ENCODE data around the gene ADM.
A peak's percentile ranks its signal among the peaks of the same experiment; 100 is the strongest.

The ADM gene

DNA sequence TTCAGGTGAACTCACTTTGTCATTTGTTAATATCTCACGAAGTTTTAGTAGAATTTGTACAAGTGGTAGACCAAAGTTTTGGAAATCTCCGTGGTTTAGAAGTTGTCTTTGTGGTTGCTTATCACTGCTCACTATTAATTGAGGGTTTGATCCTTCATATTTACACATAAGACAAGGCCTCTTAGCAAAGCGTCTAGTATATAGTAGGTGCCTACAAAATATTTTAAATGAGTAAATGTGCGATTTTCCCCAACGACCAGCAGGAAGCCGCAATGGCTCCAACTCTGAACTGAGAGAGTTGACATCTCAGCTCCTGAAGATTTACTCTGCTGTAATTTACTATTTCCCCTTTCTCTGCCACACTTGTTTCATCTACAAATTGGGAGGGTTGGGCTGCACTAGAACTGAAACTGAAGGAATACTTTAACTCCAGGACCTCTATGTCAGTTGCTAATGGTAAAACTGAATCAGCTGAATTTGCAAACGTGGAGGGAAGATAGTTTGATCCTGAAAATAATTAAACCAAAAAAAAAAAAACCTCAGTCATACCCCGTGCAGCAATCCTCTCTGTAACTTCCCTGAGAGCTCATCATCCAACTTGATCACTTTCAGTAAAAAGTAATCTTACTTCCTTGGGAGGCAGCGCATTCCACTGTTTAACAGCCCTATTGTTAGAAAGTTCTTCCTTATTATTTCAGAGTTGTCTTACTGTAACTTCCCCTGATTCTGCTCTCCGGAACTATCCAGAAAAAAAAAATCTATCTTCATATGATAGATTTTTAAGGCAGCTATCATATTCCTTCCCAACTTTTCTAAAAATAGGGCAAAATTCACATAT lies 9.6 kb upstream of the ADM start:
- Mint-ChIP-seq H3K4me1 (ENCODE audit: low read depth in 2 of 2) (peaks cover 31 to 39% of the 10 kb centered on the region in 2 donors), H3K36me3 (ENCODE audit: insufficient read depth) (peaks cover 12% of the 10 kb centered on the region), H3K4me3 (peak overlapping the region; percentile 77 to 79), H3K27me3 (peaks cover 22 to 23% of the 10 kb centered on the region in 2 donors), H3K9me3 (no peaks in the 10 kb centered on the region), H3K27ac (peak overlapping the region in 1 of 2 donors; percentile 81)
- DNase-seq (no peak), ATAC-seq (replicated peaks) (no peak)

DNA sequence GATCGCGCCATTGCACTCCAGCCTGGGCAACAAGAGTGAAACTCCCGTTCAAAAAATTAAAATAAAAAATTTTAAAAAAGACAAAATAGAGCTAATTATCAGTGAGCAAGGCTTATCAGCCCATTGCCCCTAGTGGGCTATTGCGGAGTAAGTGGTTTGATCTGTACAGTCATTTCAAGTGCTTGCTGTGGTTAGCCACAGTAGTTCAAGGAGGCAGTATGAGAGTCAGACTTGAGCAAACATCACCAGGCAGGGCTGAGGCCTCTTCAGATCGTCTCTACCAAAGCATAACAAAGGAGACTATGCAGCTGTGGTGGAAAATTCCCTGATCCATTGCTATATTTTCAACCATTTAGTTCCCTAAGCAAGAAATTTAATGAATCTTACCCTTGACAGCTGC lies 6.5 kb upstream of the ADM start:
- ATAC-seq (replicated peaks): peak; percentile 84
- H3K9me3 Mint-ChIP-seq: no peaks in the 10 kb centered on the region
- H3K27ac Mint-ChIP-seq: peak overlapping the region in 1 of 2 donors; percentile 15
- H3K27me3 Mint-ChIP-seq: peaks cover 22 to 23% of the 10 kb centered on the region in 2 donors
- peak in 2 of 3 experiments; percentile 48 to 59 for DNase-seq
- H3K4me1 Mint-ChIP-seq (ENCODE audit: low read depth in 2 of 2): peaks cover 23 to 29% of the 10 kb centered on the region in 2 donors
- peaks cover 12% of the 10 kb centered on the region for H3K36me3 Mint-ChIP-seq (ENCODE audit: insufficient read depth)
- H3K4me3 Mint-ChIP-seq: no peak overlapping the region

DNA sequence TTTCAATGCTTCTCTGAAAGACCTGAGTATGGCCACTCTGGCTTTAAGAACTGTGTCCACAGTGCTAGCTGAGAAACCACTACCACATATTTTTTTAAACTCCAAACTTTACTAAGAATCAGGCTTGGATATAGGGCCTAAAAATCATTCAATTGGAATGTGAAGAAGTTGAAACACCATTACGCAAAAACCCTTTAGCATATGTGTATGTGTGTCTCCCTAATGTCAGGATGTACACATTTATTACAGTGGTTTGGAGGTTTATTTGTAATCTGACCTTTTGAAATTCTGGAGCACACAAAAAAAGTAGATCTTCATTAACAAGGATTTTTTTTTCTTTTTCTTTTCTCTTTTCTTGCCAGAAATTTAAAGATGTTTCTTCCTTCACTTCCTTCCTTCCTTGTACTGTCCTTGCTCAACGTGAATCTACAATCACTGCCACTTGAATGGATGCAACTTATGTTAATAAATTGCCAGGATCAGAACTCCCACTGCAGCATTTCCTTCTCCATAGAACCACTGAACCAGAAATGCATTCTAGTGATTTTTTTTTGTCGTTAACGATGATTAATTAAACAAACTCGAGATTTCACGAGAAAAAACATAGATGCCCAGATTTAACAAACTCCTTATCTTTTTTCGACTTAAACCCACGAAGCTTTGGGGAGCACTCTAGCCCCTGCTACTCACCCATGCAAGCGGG lies 3.1 kb upstream of the ADM start:
- ATAC-seq (replicated peaks): no peak
- peak overlapping the region; percentile 89 to 97 for H3K4me3 Mint-ChIP-seq
- peak overlapping the region; percentile 83 to 96 for H3K27ac Mint-ChIP-seq

DNA sequence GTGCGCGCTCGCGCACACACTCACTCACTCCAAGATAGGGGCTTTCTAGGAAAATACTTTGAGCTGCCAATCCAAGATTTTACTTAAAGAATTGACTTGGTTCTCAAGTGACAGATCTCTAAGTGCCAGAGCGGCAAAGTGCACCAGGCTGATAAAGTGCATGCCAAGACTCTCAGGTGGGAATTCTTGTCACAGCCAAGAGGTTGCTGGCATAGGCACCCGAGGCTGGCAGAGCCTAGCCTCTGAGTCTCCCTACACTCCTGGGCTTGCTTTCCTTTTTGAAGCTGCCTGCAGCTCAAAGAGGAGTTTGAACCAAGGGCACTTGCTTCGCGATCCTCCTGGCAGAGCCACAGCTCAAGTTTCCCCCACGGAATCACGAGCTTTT lies 2.5 kb upstream of the ADM start:
- Mint-ChIP-seq H3K27ac (peak overlapping the region; percentile 83 to 96), H3K36me3 (ENCODE audit: insufficient read depth) (peaks cover 12% of the 10 kb centered on the region)
- DNase-seq: no peak

More for the DNA sequence above, 3.1 kb upstream of the ADM start:
- Mint-ChIP-seq H3K27me3 (peaks cover 13 to 17% of the 10 kb centered on the region in 2 donors), H3K4me1 (ENCODE audit: low read depth in 2 of 2) (peaks cover 37 to 45% of the 10 kb centered on the region in 2 donors), H3K36me3 (ENCODE audit: insufficient read depth) (peaks cover 12% of the 10 kb centered on the region), H3K9me3 (no peaks in the 10 kb centered on the region)
- no peak for DNase-seq

DNA sequence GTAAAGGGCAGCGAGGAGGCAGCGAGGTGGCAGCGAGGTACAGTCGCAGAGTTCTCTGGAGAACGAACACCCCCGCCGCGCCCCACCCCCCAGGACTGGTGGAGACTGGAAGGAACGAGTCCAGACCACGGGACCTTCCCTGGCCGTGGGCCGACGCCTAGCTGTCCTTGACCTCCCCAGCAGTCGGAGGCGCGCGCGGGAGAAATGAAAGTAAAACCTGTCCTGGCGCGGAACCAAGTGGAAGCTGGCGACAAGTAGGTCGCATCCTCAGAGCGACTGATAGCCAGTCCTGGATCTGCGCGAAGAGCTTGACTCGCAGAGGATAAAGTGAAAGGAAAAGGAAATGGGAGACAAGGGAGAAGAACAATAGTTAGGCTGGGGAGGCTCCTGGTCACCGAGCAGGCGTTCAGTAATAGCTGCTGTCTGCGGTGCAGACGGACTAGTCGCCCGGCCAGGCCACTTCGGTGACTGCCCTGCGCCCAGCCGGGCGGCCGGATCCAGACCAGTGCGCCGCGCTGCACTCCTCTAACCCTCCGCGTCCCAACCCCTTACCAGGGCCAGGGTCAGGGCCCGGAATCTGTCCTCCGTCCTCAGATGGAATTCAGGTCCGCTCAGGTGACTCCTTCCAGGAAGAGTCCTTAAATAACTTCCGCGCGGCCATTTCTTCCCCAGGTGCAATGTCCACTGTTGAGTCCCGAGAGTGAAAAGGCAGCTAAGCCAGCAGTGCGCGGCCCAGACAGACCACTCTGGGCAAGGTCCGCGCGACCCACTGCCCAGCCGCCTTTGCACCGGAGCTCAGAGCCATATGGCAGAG lies 1.9 kb upstream of the ADM start:
- peak; percentile 36 for ATAC-seq (replicated peaks)
- peaks cover 36 to 52% of the 10 kb centered on the region in 2 donors for H3K4me1 Mint-ChIP-seq (ENCODE audit: low read depth in 2 of 2)
- peak overlapping the region; percentile 83 to 96 for H3K27ac Mint-ChIP-seq
- H3K36me3 Mint-ChIP-seq (ENCODE audit: insufficient read depth): peaks cover 8% of the 10 kb centered on the region
- no peaks in the 10 kb centered on the region for H3K9me3 Mint-ChIP-seq
- peaks cover 16 to 23% of the 10 kb centered on the region in 2 donors for H3K27me3 Mint-ChIP-seq
- peak; percentile 68 to 72 (median 70) for DNase-seq
- peak overlapping the region; percentile 89 to 97 for H3K4me3 Mint-ChIP-seq

More for the DNA sequence above, 2.5 kb upstream of the ADM start:
- Mint-ChIP-seq H3K4me3 (peak overlapping the region; percentile 89 to 97), H3K4me1 (ENCODE audit: low read depth in 2 of 2) (peaks cover 39 to 50% of the 10 kb centered on the region in 2 donors), H3K9me3 (no peaks in the 10 kb centered on the region), H3K27me3 (peaks cover 16 to 22% of the 10 kb centered on the region in 2 donors)
- ATAC-seq (replicated peaks): no peak

DNA sequence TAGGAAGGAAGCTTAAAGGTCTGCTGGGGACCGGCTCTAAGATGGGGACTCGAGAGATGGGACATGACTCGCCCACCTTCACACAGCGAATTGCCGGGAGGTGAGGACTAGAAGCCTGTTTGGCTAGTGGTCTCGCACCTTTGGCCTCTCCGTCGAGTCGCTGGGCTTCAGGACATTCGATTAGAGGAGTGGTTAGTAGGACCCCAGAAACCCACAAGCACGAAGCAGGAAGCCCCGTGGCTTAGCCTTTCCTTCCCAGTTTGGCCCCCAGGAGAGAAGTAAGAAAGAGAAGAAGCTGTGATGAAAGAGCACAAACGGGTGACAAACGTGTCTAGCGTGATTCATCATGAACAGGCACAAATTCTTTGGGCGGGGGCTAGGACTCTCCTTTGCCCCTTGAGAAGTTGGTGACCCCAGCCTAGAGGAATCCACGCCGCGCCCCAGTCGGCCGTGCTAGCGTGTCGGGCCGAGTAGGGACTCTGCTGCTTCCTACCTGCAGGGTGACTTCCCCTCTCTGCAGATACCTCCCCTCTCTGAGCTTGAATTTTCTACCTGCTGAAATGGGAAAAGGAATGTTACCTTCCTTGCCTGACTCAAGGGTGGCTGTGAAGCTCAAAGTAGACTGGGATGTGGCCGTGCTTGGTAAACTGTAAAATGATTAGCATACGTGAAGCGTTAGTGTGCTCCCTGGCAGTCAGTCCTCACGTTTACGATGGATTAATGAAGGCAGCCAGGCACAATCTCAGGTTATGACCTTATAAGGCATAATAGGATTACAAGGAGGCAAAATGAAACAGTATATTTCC lies 1.1 kb upstream of the ADM start:
- no peak for ATAC-seq (replicated peaks)
- Mint-ChIP-seq H3K27ac (peak overlapping the region; percentile 83 to 96), H3K4me1 (ENCODE audit: low read depth in 2 of 2) (peaks cover 35 to 51% of the 10 kb centered on the region in 2 donors), H3K4me3 (peak overlapping the region; percentile 89 to 97), H3K9me3 (no peaks in the 10 kb centered on the region), H3K36me3 (ENCODE audit: insufficient read depth) (peaks cover 10% of the 10 kb centered on the region), H3K27me3 (peaks cover 16 to 29% of the 10 kb centered on the region in 2 donors)
- peak in 2 of 3 experiments; percentile 6 to 21 for DNase-seq

DNA sequence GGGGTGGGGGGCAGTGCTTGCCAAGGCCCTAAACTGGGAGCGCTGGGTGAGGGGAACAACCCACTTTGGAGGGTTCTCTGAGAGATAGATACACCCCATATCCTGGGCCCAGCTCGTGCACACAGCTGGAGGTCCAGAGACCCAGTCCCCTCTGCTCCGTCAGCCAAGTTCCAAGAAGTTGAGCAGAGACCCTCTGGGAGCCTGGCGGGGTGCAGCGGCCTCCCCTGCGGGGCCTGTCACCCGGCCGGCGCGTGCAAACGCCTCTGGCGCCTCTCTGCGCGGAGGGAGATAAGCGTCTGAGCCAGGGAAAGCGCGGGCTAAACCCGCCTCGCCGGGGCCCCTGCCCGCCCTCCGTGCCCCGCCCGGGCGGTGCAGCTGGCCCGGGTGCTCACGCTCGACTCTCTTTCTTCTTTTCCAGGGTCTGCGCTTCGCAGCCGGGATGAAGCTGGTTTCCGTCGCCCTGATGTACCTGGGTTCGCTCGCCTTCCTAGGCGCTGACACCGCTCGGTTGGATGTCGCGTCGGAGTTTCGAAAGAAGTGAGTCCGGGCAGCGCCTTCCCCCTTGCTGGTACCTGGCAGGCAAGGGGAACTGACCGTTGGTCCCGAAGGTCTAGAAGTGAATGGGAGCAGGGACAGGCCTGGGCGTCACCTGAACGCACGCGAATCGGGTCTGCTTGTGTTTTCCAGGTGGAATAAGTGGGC lies 540 bp downstream of the ADM start:
- Mint-ChIP-seq H3K27ac (no peak overlapping the region), H3K36me3 (ENCODE audit: insufficient read depth) (peaks cover 7% of the 10 kb centered on the region), H3K4me1 (ENCODE audit: low read depth in 2 of 2) (peaks cover 33 to 48% of the 10 kb centered on the region in 2 donors), H3K27me3 (peaks cover 20 to 46% of the 10 kb centered on the region in 2 donors), H3K4me3 (peak overlapping the region; percentile 89 to 97), H3K9me3 (no peaks in the 10 kb centered on the region)
- ATAC-seq (replicated peaks) (no peak), DNase-seq (peak in 1 of 3 experiments; percentile 25)

DNA sequence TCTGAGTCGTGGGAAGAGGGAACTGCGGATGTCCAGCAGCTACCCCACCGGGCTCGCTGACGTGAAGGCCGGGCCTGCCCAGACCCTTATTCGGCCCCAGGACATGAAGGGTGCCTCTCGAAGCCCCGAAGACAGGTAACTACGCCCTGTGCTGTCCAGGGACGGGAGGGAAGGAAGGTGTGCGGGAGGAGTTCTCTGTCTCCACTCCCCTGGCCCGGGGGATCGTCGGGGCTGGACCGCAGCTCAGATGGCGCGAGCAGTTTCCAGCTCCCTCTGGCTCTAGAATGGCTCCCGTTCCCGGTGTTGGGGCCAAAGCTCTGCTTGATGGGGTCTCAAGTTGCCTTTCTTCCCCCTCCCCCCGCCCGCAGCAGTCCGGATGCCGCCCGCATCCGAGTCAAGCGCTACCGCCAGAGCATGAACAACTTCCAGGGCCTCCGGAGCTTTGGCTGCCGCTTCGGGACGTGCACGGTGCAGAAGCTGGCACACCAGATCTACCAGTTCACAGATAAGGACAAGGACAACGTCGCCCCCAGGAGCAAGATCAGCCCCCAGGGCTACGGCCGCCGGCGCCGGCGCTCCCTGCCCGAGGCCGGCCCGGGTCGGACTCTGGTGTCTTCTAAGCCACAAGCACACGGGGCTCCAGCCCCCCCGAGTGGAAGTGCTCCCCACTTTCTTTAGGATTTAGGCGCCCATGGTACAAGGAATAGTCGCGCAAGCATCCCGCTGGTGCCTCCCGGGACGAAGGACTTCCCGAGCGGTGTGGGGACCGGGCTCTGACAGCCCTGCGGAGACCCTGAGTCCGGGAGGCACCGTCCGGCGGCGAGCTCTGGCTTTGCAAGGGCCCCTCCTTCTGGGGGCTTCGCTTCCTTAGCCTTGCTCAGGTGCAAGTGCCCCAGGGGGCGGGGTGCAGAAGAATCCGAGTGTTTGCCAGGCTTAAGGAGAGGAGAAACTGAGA lies 1.4 kb downstream of the ADM start:
- Mint-ChIP-seq H3K4me3 (peak overlapping the region; percentile 89 to 97), H3K27me3 (peaks cover 21 to 52% of the 10 kb centered on the region in 2 donors), H3K27ac (no peak overlapping the region), H3K4me1 (ENCODE audit: low read depth in 2 of 2) (peaks cover 33 to 48% of the 10 kb centered on the region in 2 donors), H3K36me3 (ENCODE audit: insufficient read depth) (peaks cover 7% of the 10 kb centered on the region), H3K9me3 (no peaks in the 10 kb centered on the region)
- ATAC-seq (replicated peaks) (no peak), DNase-seq (no peak)

DNA sequence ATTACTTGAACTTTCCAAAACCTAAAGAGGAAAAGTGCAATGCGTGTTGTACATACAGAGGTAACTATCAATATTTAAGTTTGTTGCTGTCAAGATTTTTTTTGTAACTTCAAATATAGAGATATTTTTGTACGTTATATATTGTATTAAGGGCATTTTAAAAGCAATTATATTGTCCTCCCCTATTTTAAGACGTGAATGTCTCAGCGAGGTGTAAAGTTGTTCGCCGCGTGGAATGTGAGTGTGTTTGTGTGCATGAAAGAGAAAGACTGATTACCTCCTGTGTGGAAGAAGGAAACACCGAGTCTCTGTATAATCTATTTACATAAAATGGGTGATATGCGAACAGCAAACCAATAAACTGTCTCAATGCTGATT lies 2.1 kb downstream of the ADM start:
- peaks cover 21 to 59% of the 10 kb centered on the region in 2 donors for H3K27me3 Mint-ChIP-seq
- H3K36me3 Mint-ChIP-seq (ENCODE audit: insufficient read depth): peaks cover 7% of the 10 kb centered on the region
- H3K4me3 Mint-ChIP-seq: peak overlapping the region; percentile 89 to 97
- DNase-seq: no peak
- no peak for ATAC-seq (replicated peaks)
- H3K27ac Mint-ChIP-seq: peak overlapping the region; percentile 32 to 56
- no peaks in the 10 kb centered on the region for H3K9me3 Mint-ChIP-seq
- H3K4me1 Mint-ChIP-seq (ENCODE audit: low read depth in 2 of 2): peaks cover 33 to 46% of the 10 kb centered on the region in 2 donors

DNA sequence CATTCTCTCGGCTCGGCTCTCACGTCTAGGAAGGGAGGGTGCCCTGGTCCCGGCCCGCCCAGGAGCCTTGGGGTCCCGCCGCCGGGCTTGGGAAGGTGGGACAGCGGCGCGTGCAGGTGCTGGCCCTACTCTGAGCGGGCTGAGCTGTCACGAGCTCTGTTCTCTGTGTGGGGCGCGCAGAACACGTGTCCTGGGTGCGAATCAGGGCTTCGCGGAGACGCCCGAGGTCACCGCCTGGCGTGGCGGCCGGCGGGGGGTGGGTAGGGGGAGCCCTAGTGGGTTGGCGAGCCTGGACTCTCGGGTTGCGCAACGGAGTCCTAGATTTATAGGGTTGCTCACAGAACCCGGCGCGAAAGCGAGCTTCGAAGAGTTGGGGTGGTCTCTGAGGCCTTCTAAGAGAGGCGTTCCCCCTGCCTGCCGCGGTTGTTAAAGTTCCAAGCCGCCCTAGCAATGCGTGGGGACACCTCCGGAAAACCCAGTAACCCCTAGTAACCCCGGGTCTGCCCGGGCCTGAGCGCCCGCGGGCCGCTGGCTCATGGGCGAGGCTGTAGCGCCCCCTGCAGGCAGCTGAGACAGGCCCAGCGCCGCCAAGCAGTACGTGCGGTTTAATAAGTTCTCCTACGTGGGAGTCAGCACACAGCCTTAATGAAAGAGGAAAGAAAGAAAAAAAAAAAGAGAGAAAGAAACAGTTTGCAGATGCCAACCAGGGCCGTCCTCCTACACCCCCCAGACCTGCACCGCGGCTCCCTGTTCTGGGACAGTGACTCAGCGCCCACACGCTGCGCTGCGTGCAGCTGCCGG lies 2.7 kb downstream of the ADM start:
- peaks cover 7% of the 10 kb centered on the region for H3K36me3 Mint-ChIP-seq (ENCODE audit: insufficient read depth)
- peak overlapping the region; percentile 89 to 97 for H3K4me3 Mint-ChIP-seq
- ATAC-seq (replicated peaks) (peak; percentile 72), DNase-seq (peak; percentile 80 to 86 (median 83))
- H3K4me1 Mint-ChIP-seq (ENCODE audit: low read depth in 2 of 2): peaks cover 32 to 42% of the 10 kb centered on the region in 2 donors
- H3K27me3 Mint-ChIP-seq: peaks cover 21 to 64% of the 10 kb centered on the region in 2 donors
- H3K9me3 Mint-ChIP-seq: no peaks in the 10 kb centered on the region
- H3K27ac Mint-ChIP-seq: peak overlapping the region; percentile 32 to 56

Data from effector memory CD8-positive, alpha-beta T cell (primary cell).